HL-60 (cell line): ENCODE data around the gene CPT1C.
"Not testable (repeated sequence)": the region's sequence is repeated elsewhere in the genome, so short reads cannot be mapped to it uniquely, and the experiment has no call there.

Experiments used
- DNase-seq, 2 experiments: peaks; one replicate each; pipeline ENCODE4 v3.0.0-alpha.2; 2010 to 2020; ENCODE audit warnings: low read depth in 1 of 2, low spot score in 1 of 2
- H3K27ac ChIP-seq: fragments of 250-450 bp; sonication (Bioruptor Pico); replicated peaks from 2 replicates; pipeline ENCODE4 v1.5.1; 2020; ENCODE audit warnings: mild to moderate bottlenecking, moderate library complexity
- H3K27me3 ChIP-seq: fragments of 250-450 bp; sonication (Bioruptor Pico); 2 replicates; pipeline ENCODE4 v1.5.1; 2021; ENCODE audit warnings: mild to moderate bottlenecking, moderate library complexity; ENCODE audit not compliant: insufficient read depth, poor library complexity, severe bottlenecking
- H3K4me3 ChIP-seq: replicated peaks from 2 replicates; pipeline ENCODE4 v1.5.1; 2011; ENCODE audit warnings: mild to moderate bottlenecking, control low read depth, low read length; ENCODE audit not compliant: insufficient read depth
- GABPA ChIP-seq: IDR thresholded peaks from 2 replicates; pipeline ENCODE4 v1.6.1; 2012; ENCODE audit warnings: low read depth
- POLR2AphosphoS5 ChIP-seq: IDR thresholded peaks from 2 replicates; pipeline ENCODE4 v1.6.1; 2012; ENCODE audit warnings: low read depth
- SPI1 ChIP-seq: IDR thresholded peaks from 2 replicates; pipeline ENCODE4 v1.6.1; 2012; ENCODE audit warnings: low read depth, mild to moderate bottlenecking, borderline replicate concordance
- TF ChIP-seq, protein P1 (sequence below): IDR thresholded peaks from 2 replicates; pipeline ENCODE4 v1.6.1; 2012; ENCODE audit warnings: low read depth; ENCODE audit not compliant: insufficient replicate concordance
- TF ChIP-seq, protein P2 (sequence below): IDR thresholded peaks from one replicate; pipeline ENCODE4 v1.5.1; 2011; ENCODE audit warnings: low read length, control low read depth, inconsistent platforms; ENCODE audit not compliant: insufficient read depth

The CPT1C gene

DNA sequence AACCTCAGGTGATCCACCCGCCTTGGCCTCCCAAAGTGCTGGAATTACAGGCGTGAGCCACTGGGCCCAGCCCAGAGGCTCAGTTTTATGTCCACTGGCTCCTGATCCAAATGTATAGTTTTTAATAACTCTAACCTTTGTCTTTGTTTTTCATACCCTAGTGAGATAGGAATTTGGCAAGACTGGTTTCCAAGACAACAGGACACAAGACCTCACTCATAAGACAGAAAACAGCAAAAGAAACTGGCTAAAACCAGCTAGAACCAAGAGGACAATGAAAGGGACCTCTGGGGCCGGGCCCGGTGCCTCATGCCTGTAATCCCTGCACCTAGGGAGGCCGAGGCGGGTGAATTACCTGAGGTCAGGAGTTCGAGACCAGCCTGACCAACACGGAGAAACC, 27.6 kb downstream of the CPT1C start:
- H3K27me3 ChIP-seq: no peaks in the 10 kb centered on the region
- H3K4me3 ChIP-seq: no peak overlapping the region
- no peak for DNase-seq
- TF ChIP-seq POLR2AphosphoS5: no peak
- TF ChIP-seq, protein P1, sequence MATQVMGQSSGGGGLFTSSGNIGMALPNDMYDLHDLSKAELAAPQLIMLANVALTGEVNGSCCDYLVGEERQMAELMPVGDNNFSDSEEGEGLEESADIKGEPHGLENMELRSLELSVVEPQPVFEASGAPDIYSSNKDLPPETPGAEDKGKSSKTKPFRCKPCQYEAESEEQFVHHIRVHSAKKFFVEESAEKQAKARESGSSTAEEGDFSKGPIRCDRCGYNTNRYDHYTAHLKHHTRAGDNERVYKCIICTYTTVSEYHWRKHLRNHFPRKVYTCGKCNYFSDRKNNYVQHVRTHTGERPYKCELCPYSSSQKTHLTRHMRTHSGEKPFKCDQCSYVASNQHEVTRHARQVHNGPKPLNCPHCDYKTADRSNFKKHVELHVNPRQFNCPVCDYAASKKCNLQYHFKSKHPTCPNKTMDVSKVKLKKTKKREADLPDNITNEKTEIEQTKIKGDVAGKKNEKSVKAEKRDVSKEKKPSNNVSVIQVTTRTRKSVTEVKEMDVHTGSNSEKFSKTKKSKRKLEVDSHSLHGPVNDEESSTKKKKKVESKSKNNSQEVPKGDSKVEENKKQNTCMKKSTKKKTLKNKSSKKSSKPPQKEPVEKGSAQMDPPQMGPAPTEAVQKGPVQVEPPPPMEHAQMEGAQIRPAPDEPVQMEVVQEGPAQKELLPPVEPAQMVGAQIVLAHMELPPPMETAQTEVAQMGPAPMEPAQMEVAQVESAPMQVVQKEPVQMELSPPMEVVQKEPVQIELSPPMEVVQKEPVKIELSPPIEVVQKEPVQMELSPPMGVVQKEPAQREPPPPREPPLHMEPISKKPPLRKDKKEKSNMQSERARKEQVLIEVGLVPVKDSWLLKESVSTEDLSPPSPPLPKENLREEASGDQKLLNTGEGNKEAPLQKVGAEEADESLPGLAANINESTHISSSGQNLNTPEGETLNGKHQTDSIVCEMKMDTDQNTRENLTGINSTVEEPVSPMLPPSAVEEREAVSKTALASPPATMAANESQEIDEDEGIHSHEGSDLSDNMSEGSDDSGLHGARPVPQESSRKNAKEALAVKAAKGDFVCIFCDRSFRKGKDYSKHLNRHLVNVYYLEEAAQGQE: no peak
- TF ChIP-seq, protein P2, sequence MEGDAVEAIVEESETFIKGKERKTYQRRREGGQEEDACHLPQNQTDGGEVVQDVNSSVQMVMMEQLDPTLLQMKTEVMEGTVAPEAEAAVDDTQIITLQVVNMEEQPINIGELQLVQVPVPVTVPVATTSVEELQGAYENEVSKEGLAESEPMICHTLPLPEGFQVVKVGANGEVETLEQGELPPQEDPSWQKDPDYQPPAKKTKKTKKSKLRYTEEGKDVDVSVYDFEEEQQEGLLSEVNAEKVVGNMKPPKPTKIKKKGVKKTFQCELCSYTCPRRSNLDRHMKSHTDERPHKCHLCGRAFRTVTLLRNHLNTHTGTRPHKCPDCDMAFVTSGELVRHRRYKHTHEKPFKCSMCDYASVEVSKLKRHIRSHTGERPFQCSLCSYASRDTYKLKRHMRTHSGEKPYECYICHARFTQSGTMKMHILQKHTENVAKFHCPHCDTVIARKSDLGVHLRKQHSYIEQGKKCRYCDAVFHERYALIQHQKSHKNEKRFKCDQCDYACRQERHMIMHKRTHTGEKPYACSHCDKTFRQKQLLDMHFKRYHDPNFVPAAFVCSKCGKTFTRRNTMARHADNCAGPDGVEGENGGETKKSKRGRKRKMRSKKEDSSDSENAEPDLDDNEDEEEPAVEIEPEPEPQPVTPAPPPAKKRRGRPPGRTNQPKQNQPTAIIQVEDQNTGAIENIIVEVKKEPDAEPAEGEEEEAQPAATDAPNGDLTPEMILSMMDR: no peak
- no peak for TF ChIP-seq GABPA
- TF ChIP-seq SPI1: no peak
- H3K27ac ChIP-seq: no peak overlapping the region

DNA sequence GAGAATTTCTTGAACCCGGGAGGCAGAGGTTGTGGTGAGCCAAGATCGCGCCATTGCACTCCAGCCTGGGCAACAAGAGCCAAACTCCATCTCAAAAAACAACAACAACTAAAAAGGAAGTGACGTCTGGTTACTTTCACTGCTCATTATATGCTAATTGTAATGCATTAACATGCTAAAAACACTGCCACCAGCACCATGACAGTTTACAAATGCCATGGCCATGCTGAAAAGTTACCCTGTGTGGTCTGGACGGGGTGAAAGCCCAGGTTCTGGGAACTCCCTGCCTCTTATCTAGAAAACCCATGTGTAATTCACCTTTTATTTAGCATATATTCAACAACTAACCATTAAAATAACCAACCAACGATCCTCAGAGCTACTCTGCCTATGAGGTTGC, 28.1 kb downstream of the CPT1C start:
- no peaks in the 10 kb centered on the region for H3K27me3 ChIP-seq
- no peak for DNase-seq
- no peak overlapping the region for H3K27ac ChIP-seq
- no peak overlapping the region for H3K4me3 ChIP-seq
- no peak for TF ChIP-seq SPI1
- no peak for TF ChIP-seq POLR2AphosphoS5
- TF ChIP-seq GABPA: no peak
- TF ChIP-seq, protein P1: no peak
- TF ChIP-seq, protein P2: no peak

DNA sequence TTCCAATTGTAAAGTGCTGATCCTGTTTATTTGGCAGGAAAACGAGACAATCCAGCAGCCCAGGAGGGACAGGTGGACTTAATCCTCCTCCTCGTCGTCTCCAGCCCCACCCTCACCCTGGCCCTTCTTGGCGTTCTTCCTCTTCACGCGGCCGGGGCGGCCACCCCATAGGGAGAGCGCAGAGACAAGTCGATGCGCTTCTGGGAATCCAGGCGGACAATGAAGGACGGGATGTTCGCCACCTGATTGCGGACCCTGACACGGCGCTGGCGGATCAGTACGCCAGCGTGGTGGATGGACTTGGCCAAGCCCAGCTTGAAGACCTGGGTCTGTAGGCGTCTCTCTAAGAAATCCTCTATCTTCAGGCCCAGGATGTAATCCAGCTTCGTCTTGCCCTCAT, 28.5 kb downstream of the CPT1C start:
- H3K4me3 ChIP-seq, DNase-seq, H3K27ac ChIP-seq, H3K27me3 ChIP-seq: not testable (repeated sequence)

DNA sequence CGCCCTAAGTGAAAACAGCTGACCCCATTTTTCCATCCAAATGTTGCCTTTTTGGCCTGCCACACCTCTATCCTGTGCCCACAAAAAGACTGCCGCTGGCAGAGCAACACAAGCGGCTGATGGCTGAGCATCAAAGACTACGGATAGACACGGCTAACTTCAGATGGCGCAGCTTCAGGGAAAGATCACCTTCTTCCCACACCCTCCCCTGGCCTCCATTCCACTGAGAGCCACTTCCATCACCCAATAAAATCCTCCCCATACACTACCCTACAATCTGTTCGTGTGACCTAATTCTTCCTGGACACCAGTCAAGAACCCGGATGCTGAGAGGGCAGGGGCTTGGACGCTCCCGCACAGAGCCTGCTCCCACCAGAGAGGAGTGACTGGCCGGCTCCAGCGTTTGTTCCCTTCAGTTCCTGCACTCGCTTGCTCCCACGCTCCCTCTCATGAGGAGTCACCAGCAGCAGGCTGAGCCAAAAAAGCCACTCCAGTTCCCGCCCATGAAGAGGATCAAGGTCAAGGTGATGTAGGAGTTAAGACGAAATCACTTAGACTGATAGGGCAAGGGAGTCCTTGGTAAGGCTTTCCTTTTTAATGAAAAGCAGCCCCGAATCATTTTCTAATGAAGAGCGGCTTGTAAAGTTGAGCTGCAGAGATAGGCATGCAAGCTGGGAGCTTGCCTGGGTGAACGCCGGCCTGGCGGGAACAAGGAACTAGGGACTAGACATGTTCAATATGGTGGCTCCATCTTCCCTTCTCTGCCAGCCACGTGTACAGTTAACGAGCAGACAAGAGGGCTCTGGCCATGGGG, 36.5 kb downstream of the CPT1C start:
- Histone ChIP-seq H3K27me3 (no peaks in the 10 kb centered on the region), H3K27ac (no peak overlapping the region)
- no peak for TF ChIP-seq SPI1
- TF ChIP-seq, protein P1: no peak
- no peak for TF ChIP-seq POLR2AphosphoS5
- TF ChIP-seq GABPA: no peak
- TF ChIP-seq, protein P2: no peak

More for the DNA sequence above, 36.5 kb downstream of the CPT1C start:
- DNase-seq: no peak
- no peak overlapping the region for H3K4me3 ChIP-seq
